SH-SY5Y (cell line): ENCODE results near the gene KRT39.

ENCODE experiments used
- GATA2 ChIP-seq: IDR thresholded peaks from 2 replicates; pipeline ENCODE4 v1.6.1; 2011; ENCODE audit warnings: mild to moderate bottlenecking, low read depth, low read length
- GATA3 ChIP-seq: IDR thresholded peaks from 2 replicates; pipeline ENCODE4 v1.6.1; 2011; ENCODE audit warnings: low read depth, mild to moderate bottlenecking, low read length, moderate library complexity

DNA sequence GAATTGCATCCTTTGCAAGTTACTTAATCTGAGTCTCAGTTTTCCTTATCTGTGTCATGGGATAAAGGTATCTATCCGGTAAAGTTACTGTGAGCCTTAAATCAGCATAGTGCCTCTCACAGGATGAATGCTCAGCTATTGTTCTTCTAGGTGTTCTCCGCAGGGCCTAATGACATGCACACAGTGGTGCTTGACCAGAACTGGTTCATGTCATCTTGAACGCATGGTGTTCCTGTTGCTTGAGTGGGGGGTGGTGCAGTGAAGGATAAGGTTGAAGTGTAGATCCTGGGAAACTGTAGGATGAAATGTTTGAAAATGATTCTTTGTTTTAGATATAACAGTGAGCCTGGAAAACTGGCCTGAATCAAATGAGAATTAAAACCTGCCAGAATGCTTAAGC lies 13.4 kb upstream of the KRT39 start:
- TF ChIP-seq GATA2 = no peak
- no peak for TF ChIP-seq GATA3
